AG04450 (cell line): Measurements from ENCODE around the gene NUBP2. TPM values are rescaled to one million over a fixed set of nuclear protein-coding genes. Genes with fewer than 3 reads are reported as not detected.

Experiments
- CTCF ChIA-PET: fragments of 300-600, 350-600 bp; formaldehyde crosslinking; extraction: SDS; loops from one replicate; lab custom pipeline; 2022; ENCODE audit warnings: antibody characterized with exemption, inconsistent platforms; lab: Charles Lee
- POLR2A ChIA-PET: fragments of 350-600 bp; formaldehyde crosslinking; extraction: SDS; loops from one replicate; lab custom pipeline; 2021; ENCODE audit warnings: antibody characterized with exemption, inconsistent platforms; lab: Yijun Ruan, JAX
- DNase-seq: peaks from one replicate; pipeline ENCODE4 v3.0.0-alpha.2; 2011; ENCODE audit warnings: low read depth, low spot score
- H3K27ac ChIP-seq: one replicate; pipeline ENCODE4 v1.5.1; 2012; ENCODE audit warnings: low read depth, low read length, control low read depth
- H3K27me3 ChIP-seq: one replicate; pipeline ENCODE4 v1.6.0; 2012; ENCODE audit warnings: low read length; ENCODE audit not compliant: control insufficient read depth, insufficient read depth
- H3K4me3 ChIP-seq: 2 replicates; pipeline ENCODE4 v1.5.1; 2011; ENCODE audit warnings: mild to moderate bottlenecking, low read depth, low read length, control low read depth
- H3K9me3 ChIP-seq: 2 replicates; pipeline ENCODE4 v1.5.1; 2012; ENCODE audit warnings: low read length; ENCODE audit not compliant: control insufficient read depth, insufficient read depth
- polyA plus RNA-seq: library from polyadenylated mRNA; depleted of rRNA; stranded (reverse); fragments of >200 nt; gene quantifications from 2 replicates; pipeline ENCODE4 v1.2.3, GENCODE V29; 2011
- TF ChIP-seq, protein P1 (sequence below): IDR thresholded peaks from 2 replicates; pipeline ENCODE4 v1.5.1; 2011; ENCODE audit warnings: low read depth, low read length, control low read depth, inconsistent platforms

The NUBP2 gene
- polyA plus RNA-seq, 1 experiment: 20.0 TPM

DNA sequence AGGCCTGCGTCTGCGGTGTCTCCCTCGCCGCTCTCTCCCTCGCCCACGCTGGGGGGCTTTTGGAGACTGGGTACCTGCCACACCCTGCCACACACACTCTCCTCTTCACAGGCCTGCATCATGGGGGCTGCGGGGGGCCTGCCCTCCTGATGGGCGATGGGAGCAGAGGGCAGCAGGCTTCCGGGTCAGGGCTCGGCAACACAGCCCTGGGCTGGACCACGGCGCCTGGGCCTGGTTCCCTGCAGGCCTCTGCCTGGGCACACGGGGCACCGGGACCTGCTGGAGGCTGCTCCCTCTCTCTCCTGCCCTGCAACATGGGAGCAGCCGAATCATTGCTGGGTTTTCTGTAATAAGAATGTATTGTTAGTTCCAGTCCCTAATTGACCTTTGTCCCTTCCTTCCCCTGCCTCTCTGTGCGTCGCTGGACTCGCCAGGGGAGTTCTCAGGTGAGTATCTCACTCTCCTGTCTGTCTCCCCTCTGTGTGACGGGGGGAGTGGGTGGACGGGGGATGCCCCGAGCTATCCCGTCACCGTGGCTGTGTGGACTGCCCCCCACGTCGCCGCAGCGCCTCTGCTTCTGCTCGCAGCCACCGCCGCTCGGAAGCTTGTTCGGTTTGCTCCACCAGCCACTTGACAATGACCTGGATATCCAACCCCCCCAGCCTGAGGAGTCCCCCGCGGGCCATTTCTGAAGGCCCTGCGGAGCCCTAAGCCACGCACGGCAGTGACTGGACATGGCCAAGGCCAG lies 24.9 kb upstream of the NUBP2 start:
- CTCF ChIA-PET: no interaction called here
- POLR2A ChIA-PET: no interaction called here
- H3K9me3 ChIP-seq: no peaks in the 10 kb centered on the region; the same call in 1 of the 2 replicates

DNA sequence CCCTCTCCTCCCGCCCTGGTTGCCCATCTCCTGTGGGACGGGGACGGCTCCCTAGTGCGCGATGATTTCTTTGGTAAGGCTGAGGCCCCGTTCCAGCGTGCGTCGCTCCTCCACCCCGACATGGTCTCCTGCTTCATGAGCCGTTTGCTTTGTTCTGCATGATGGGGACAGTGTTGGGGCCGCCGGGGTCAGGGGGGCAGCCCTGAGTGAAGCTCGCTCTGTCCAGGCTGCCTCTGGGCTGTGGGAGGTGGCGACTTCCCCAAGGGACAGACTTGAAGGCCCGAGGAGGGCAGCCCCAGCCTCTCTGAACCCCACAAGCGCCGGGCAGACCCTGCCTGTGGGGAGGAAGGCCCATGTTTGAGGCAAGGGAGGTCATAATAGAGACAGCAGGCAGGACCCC lies 23.8 kb upstream of the NUBP2 start:
- ChIA-PET CTCF (no interaction called here), POLR2A (no interaction called here)
- Histone ChIP-seq H3K27me3 (no peaks in the 10 kb centered on the region), H3K9me3 (no peaks in the 10 kb centered on the region; the same call in 1 of the 2 replicates), H3K4me3 (no peak overlapping the region), H3K27ac (no peak overlapping the region)
- TF ChIP-seq, protein P1, sequence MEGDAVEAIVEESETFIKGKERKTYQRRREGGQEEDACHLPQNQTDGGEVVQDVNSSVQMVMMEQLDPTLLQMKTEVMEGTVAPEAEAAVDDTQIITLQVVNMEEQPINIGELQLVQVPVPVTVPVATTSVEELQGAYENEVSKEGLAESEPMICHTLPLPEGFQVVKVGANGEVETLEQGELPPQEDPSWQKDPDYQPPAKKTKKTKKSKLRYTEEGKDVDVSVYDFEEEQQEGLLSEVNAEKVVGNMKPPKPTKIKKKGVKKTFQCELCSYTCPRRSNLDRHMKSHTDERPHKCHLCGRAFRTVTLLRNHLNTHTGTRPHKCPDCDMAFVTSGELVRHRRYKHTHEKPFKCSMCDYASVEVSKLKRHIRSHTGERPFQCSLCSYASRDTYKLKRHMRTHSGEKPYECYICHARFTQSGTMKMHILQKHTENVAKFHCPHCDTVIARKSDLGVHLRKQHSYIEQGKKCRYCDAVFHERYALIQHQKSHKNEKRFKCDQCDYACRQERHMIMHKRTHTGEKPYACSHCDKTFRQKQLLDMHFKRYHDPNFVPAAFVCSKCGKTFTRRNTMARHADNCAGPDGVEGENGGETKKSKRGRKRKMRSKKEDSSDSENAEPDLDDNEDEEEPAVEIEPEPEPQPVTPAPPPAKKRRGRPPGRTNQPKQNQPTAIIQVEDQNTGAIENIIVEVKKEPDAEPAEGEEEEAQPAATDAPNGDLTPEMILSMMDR: no peak
- no peak for DNase-seq

More for the DNA sequence above, 24.9 kb upstream of the NUBP2 start:
- DNase-seq: no peak
- TF ChIP-seq, protein P1: no peak
- Histone ChIP-seq H3K27me3 (no peaks in the 10 kb centered on the region), H3K4me3 (no peak overlapping the region), H3K27ac (no peak overlapping the region)

DNA sequence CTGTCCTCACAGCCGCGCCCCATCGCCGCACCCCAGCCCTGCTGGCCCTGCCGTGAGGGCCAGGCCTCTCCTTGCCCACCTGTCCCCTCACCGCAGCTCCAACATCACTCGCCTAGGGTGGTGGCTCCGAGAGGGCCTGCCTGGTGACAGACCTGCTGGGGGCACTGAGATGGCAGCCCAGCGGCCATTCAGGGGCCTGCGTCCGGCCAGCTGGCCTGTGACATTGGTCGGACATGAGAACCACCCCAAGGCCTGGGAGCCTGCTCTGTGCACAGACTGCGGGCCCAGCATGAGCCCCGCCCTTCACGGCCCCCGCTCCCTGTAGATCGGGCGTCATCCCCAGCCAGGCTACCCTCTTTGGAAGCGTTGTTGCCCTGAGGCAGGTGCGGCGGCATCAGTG lies 23.2 kb upstream of the NUBP2 start:
- ChIA-PET POLR2A (no interaction called here), CTCF (no interaction called here)

DNA sequence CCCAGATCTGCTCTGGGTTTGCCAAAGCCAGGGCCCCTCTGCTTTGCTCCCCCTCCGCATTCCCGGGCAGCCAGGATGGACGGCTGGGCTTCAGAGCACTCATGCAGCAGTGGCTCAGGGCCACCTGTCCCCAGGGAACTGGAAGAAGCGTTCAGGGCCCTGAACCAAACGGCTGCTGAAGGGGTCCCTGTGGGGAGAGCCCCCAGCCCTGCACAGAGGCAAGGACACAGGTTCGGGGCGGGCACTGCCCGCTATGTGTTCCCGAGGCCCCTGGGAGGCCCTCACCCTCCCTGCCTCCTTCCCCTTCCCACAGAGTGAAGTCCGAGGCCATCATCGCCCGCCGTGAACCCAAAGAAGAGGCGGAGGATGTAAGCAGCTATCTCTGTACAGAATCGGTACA lies 21.8 kb upstream of the NUBP2 start:
- TF ChIP-seq, protein P1: no peak
- ChIA-PET POLR2A (no interaction called here), CTCF (no interaction called here)
- H3K27me3 ChIP-seq: no peaks in the 10 kb centered on the region
- no peak overlapping the region for H3K27ac ChIP-seq
- H3K9me3 ChIP-seq: no peaks in the 10 kb centered on the region; the same call in 1 of the 2 replicates
- H3K4me3 ChIP-seq: no peak overlapping the region
- DNase-seq: no peak

More for the DNA sequence above, 23.2 kb upstream of the NUBP2 start:
- TF ChIP-seq, protein P1: no peak
- Histone ChIP-seq H3K9me3 (no peaks in the 10 kb centered on the region; the same call in 1 of the 2 replicates), H3K27me3 (no peaks in the 10 kb centered on the region), H3K4me3 (no peak overlapping the region), H3K27ac (no peak overlapping the region)
- DNase-seq: no peak

DNA sequence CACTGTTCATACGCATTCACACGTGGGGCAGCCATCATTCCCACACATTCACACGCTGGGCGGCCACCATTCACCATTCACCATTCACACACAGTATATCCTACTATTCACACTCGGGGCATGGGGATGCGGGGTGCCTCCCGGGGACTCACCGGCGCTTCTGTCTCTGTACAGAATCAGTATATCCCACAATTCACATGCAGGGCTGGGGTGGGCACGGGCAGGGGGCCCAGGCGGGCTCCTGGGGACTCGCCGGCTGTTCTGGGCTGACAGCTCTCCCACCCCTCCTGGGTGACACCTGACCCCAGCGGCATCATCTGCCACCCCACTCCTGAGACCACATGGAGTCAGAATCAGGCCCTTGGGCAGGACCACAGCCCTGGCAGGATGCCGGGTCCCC lies 21.0 kb upstream of the NUBP2 start:
- Histone ChIP-seq H3K27ac (no peak overlapping the region), H3K4me3 (no peak overlapping the region), H3K27me3 (no peaks in the 10 kb centered on the region), H3K9me3 (no peaks in the 10 kb centered on the region; the same call in 1 of the 2 replicates)
- CTCF ChIA-PET: no interaction called here
- DNase-seq: no peak
- TF ChIP-seq, protein P1: no peak
- POLR2A ChIA-PET: interaction anchor here (0.5 kb wide), 1 partner anchor 150 kb away, joined by 3 read pairs; the partner anchor contains the start of genes CRAMP1 and IFT140
